NCI-H2196 treated with DMSO at 0.1 percent for 48 hours (cell line): ENCODE data around the gene TYW1.
"Not testable (repeated sequence)": the region's sequence is repeated elsewhere in the genome, so short reads cannot be mapped to it uniquely, and the experiment has no call there.

ENCODE experiments used
- DNase-seq: peaks from one replicate; lab custom pipeline; 2025; ENCODE audit not compliant: unreplicated experiment; lab: John Stamatoyannopoulos, UW

TYW1 gene

GRCh38 chr7:66994691-66995049, 2.0 kb upstream of the TYW1 start:
- peak; percentile 31 for DNase-seq

- peak; percentile 95 for DNase-seq
These were observed 1.4 kb upstream of the TYW1 start, which contains the start of gene SBDS for GRCh38 chr7:66995050-66995776. Gene SBDS (minus strand): TSS chr7:66995586. CDS start chr7:66995417, 169 bp downstream.

- DNase-seq, result not testable (repeated sequence)
These were observed 4.1 kb downstream of the TYW1 start for GRCh38 chr7:67000601-67001258.

GRCh38 chr7:67004145-67004544, 7.5 kb downstream of the TYW1 start:
- not testable (repeated sequence) for DNase-seq

- DNase-seq, result no peak
These were observed 10.3 kb downstream of the TYW1 start for GRCh38 chr7:67006965-67007364.

GRCh38 chr7:67008260-67008659, 11.6 kb downstream of the TYW1 start:
- no peak for DNase-seq

- not testable (repeated sequence) for DNase-seq
These were observed 13.0 kb downstream of the TYW1 start for GRCh38 chr7:67009677-67010076.

- DNase-seq, result not testable (repeated sequence)
These were observed 17.5 kb downstream of the TYW1 start for GRCh38 chr7:67014076-67014622.

GRCh38 chr7:67017971-67018370, 21.3 kb downstream of the TYW1 start:
- DNase-seq, result not testable (repeated sequence)

GRCh38 chr7:67018940-67019339, 22.3 kb downstream of the TYW1 start:
- DNase-seq, result no peak

GRCh38 chr7:67019562-67020390, 23.1 kb downstream of the TYW1 start:
- peak; percentile 52 for DNase-seq

GRCh38 chr7:67021260-67021659, 24.6 kb downstream of the TYW1 start:
- no peak for DNase-seq

GRCh38 chr7:67022511-67022910, 25.9 kb downstream of the TYW1 start:
- DNase-seq, result no peak

GRCh38 chr7:67025459-67025858, 28.8 kb downstream of the TYW1 start:
- not testable (repeated sequence) for DNase-seq

GRCh38 chr7:67031685-67032084, 35.1 kb downstream of the TYW1 start:
- not testable (repeated sequence) for DNase-seq

GRCh38 chr7:67033251-67033650, 36.6 kb downstream of the TYW1 start:
- no peak for DNase-seq

- DNase-seq, result peak; percentile 28
These were observed 40.1 kb downstream of the TYW1 start for GRCh38 chr7:67036432-67037395.

GRCh38 chr7:67040832-67041231, 44.2 kb downstream of the TYW1 start:
- not testable (repeated sequence) for DNase-seq

- peak; percentile 33 for DNase-seq
These were observed 46.3 kb downstream of the TYW1 start for GRCh38 chr7:67042781-67043558.
